Esophagus squamous epithelium (tissue), 4 donors: Measurements from ENCODE around the gene SPRY1.

Experiments used
- CTCF ChIP-seq, 6 experiments: fragments of 450-650 bp in 4 of 6; fragments of 200-600 bp in 2 of 6; sonication (generic) in 2 of 6; IDR thresholded peaks; one replicate each; pipeline ENCODE4 v1.5.1; 2016 to 2019; ENCODE audit warnings: antibody characterized with exemption in 6 of 6, mild to moderate bottlenecking in 4 of 6, moderate library complexity in 4 of 6
- POLR2A ChIP-seq, 4 donors: fragments of 450-650 bp; IDR thresholded peaks; one replicate each; pipeline ENCODE4 v1.6.1; 2017; ENCODE audit warnings: antibody characterized with exemption in 4 of 4, mild to moderate bottlenecking in 4 of 4, moderate library complexity in 3 of 4

- no peak for TF ChIP-seq CTCF (IDR thresholded peaks at IDR 0.05)
- no peak for TF ChIP-seq POLR2A (IDR thresholded peaks at IDR 0.05)
Measured at GRCh38 chr4:123427951-123428350, 31.4 kb downstream of the SPRY1 start.
